ENCODE results near the gene CLK1.
"Not testable (repeated sequence)": the region's sequence is repeated elsewhere in the genome, so short reads cannot be mapped to it uniquely, and the experiment has no call there.

Gene CLK1

GRCh38 chr2:200864176-200865034 lies at the start of gene CLK1:
Gene CLK1, minus strand, starts transcription at chr2:200864658. Its CDS starts 2,796 bp downstream, at chr2:200861862.
- TF ChIP-seq GATA1 (IDR thresholded peaks at IDR 0.05; ENCODE audit: low read depth, low read length): no peak
- TF ChIP-seq POLR2A (IDR thresholded peaks at IDR 0.05; ENCODE audit: low read length): peak; percentile 100

DNA sequence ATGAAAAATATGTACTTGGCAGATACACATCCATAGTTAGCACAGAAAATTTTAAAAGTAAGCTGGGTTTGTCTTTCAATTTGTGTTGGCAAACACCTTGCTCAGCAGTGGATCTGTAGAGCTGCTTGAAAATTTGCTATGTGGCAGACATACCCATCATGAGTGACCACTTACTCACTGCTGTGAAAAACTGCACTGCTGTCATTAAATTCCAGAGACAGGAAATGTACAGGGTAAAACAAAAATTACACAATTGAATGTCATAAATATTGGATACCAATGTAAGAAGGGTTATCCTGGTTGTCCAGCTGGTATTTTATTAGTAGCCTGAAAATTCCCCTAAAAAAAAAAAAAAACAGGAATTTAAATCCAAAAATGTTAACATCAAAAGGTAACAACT lies 49.2 kb upstream of the CLK1 start:
- no peak for DNase-seq
- TF ChIP-seq GATA1 (IDR thresholded peaks at IDR 0.05; ENCODE audit: low read depth, low read length) (no peak), POLR2A (IDR thresholded peaks at IDR 0.05; ENCODE audit: low read length) (no peak)

More at GRCh38 chr2:200864176-200865034, at the start of gene CLK1:
- peak; percentile 96 to 98 for DNase-seq

DNA sequence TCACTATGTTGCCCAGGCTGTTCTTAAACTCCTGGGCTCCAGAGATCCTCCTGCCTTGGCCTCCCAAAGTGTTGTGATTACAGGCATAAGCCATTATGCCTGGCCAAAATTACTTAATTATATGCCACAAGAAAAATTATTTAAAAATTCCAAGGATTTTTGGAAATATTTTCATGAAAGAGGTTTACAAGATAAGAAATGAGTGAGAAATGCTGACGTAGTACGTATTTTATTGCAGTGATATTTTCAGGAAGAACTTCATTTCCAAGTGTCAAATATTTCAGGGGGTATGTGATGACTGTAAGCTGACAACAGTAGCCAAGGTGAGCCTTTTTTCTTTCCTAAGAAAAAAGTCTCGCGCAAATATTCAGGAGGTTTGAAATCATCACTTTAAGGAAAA lies 45.5 kb upstream of the CLK1 start:
- TF ChIP-seq POLR2A (IDR thresholded peaks at IDR 0.05; ENCODE audit: low read length): no peak
- TF ChIP-seq GATA1 (IDR thresholded peaks at IDR 0.05; ENCODE audit: low read depth, low read length): no peak
- no peak for DNase-seq

GRCh38 chr2:200905618-200906296 lies 41.3 kb upstream of the CLK1 start:
- TF ChIP-seq POLR2A (IDR thresholded peaks at IDR 0.05; ENCODE audit: low read length) (peak; percentile 19), GATA1 (IDR thresholded peaks at IDR 0.05; ENCODE audit: low read depth, low read length) (no peak)

GRCh38 chr2:200901459-200902072 lies 37.1 kb upstream of the CLK1 start:
- TF ChIP-seq POLR2A (IDR thresholded peaks at IDR 0.05; ENCODE audit: low read length): peak; percentile 18
- no peak for TF ChIP-seq GATA1 (IDR thresholded peaks at IDR 0.05; ENCODE audit: low read depth, low read length)
- DNase-seq: peak; percentile 91 to 92

More at GRCh38 chr2:200905618-200906296, 41.3 kb upstream of the CLK1 start:
- peak; percentile 82 to 89 for DNase-seq

- no peak for TF ChIP-seq POLR2A (IDR thresholded peaks at IDR 0.05; ENCODE audit: low read length)
- TF ChIP-seq GATA1 (IDR thresholded peaks at IDR 0.05; ENCODE audit: low read depth, low read length): no peak
- no peak for DNase-seq
Measured at GRCh38 chr2:200899482-200899881, 35.0 kb upstream of the CLK1 start.

DNA sequence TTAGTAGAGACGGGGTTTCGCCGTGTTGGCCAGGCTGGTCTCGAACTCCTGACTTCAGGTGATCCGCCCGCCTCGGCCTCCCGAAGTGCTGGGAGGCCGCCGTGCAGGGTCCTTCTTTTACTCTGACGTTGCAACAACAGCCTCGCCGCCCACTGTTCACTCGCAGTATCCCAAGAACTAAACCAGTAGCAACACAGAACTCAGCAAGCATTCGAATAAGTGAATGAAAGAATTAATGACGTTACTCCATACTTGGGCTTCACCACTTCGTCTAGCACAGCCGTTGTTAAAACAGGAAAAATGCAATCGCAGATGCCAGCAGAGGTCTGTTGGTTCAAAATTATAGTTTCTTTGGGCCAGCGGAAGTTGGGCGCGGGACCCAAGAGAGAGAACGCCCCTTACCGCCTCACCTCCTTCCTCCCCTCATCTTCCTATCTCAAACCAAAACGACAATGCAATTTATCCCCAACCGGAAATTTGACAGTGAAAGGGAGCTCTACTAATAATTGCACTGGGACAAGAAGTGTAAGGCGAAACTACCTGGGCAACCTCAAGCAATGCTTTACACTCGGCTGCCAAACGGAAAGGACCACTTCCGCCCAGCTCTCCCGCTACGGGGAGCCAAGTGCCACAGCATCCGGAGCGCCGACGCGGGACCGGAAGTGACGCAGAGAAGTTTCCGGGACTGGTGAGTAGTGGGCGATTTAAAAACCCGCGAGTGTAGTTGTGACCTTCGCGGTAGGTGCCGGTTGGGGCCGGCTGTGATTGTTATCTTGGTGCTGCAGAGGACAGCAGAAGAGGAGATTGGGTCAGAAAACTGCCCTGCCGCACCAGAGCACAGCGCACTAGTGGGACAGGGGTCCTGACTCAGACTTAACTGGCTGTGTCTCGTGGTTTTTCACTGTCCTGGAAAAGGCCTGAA lies 24.5 kb upstream of the CLK1 start, which contains the start of the genes NIF3L1 and PPIL3:
Gene NIF3L1 (plus strand): TSS at position 668 of the 922 bp plus-strand sequence. CDS start 2,573 bp downstream, outside the sequence.
Gene PPIL3 (minus strand): TSS at position 374 of the 922 bp plus-strand sequence. CDS start 1,462 bp downstream, outside the sequence.
- TF ChIP-seq POLR2A (IDR thresholded peaks at IDR 0.05; ENCODE audit: low read length) (peak; percentile 89), GATA1 (IDR thresholded peaks at IDR 0.05; ENCODE audit: low read depth, low read length) (no peak)

GRCh38 chr2:200881715-200882249 lies 17.3 kb upstream of the CLK1 start:
- not testable (repeated sequence) for DNase-seq

More for the DNA sequence above, 24.5 kb upstream of the CLK1 start, which contains the start of the genes NIF3L1 and PPIL3:
- peak; percentile 98 to 99 for DNase-seq

GRCh38 chr2:200878289-200878880 lies 13.9 kb upstream of the CLK1 start:
- no peak for DNase-seq
- TF ChIP-seq GATA1 (IDR thresholded peaks at IDR 0.05; ENCODE audit: low read depth, low read length) (no peak), POLR2A (IDR thresholded peaks at IDR 0.05; ENCODE audit: low read length) (no peak)

GRCh38 chr2:200877443-200877842 lies 13.0 kb upstream of the CLK1 start:
- DNase-seq: peak; percentile 39 to 69
- TF ChIP-seq GATA1 (IDR thresholded peaks at IDR 0.05; ENCODE audit: low read depth, low read length) (no peak), POLR2A (IDR thresholded peaks at IDR 0.05; ENCODE audit: low read length) (no peak)

DNA sequence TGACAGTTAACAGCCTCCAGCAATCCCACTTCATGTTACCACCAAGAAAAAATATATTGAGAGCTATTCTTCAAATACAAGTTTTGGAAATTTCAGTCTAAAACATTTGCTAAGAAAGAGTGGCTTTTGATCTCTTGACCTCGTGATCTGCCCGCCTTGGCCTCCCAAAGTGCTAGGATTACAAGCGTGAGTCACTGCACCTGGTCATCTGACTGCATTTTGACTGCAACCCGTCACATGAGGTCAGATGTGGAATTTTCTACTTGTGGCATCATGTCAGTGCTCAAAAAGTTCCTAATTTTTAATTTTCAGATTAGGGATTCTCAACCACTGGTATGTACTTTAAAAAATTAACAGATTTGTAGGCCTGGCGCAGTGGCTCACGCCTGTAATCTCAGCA lies 9.1 kb upstream of the CLK1 start:
- TF ChIP-seq POLR2A (IDR thresholded peaks at IDR 0.05; ENCODE audit: low read length) (no peak), GATA1 (IDR thresholded peaks at IDR 0.05; ENCODE audit: low read depth, low read length) (no peak)
- no peak for DNase-seq

DNA sequence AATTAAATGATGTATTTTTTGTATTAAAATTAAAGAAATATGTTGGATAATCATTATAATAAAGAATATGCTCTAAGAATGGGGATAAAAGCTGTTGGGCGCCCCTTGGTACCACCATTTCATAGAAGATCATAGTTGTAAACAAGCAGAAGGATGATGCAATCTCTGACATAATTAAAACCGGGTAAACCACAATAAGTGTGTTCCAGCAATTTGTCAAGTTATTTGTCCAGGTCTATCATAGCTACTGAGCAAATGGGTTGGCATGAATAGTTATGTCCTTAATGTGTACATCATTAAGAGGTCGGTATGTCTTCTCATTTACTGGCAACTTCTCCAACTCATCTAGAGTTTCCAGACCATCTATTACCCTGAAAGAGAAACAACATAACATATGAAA lies 6.7 kb upstream of the CLK1 start:
- TF ChIP-seq GATA1 (IDR thresholded peaks at IDR 0.05; ENCODE audit: low read depth, low read length) (no peak), POLR2A (IDR thresholded peaks at IDR 0.05; ENCODE audit: low read length) (no peak)
- peak; percentile 7 to 56 for DNase-seq

Data from erythroblast (primary cell).